Activated CD4-positive, alpha-beta T cell treated with anti-CD3 and anti-CD28 coated beads for 1 hour (primary cell): ENCODE data around the gene THOP1.

ENCODE experiments used
- DNase-seq: peaks from one replicate; pipeline ENCODE4 v3.0.0-alpha.2; 2020

The THOP1 gene

GRCh38 chr19:2804156-2805004 is 19.1 kb downstream of the THOP1 start:
- no peak for DNase-seq

DNA sequence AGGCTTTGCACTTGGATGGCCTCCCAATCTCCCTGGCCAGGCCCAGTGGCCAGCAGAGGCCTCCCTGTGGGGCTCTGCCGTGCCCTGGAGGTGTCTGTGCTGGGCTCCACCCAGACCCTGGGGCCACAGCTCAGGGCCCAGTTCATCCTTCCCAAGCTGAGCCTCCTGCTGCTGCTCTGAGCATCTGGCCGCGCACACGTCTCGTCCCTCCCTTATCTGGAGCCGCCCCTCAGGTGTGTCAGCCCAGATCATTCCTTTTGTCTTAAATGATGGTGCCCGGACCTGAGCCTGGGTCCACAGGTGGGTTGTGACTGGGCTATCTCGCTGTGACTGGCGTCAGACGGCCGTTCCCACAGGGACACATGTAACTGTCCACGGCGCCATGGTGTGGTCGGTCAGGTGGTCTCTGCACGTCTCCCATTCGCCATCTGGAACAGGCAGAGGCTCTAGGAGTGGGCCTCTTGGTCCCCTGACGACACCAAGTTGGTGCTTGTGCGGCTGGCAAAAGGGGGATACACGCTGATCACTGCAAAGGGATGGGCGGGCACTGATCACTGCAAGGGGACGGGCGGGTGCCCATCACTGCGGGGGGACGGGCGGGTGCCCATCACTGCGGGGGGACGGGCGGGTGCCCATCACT is 20.1 kb downstream of the THOP1 start:
- no peak for DNase-seq

DNA sequence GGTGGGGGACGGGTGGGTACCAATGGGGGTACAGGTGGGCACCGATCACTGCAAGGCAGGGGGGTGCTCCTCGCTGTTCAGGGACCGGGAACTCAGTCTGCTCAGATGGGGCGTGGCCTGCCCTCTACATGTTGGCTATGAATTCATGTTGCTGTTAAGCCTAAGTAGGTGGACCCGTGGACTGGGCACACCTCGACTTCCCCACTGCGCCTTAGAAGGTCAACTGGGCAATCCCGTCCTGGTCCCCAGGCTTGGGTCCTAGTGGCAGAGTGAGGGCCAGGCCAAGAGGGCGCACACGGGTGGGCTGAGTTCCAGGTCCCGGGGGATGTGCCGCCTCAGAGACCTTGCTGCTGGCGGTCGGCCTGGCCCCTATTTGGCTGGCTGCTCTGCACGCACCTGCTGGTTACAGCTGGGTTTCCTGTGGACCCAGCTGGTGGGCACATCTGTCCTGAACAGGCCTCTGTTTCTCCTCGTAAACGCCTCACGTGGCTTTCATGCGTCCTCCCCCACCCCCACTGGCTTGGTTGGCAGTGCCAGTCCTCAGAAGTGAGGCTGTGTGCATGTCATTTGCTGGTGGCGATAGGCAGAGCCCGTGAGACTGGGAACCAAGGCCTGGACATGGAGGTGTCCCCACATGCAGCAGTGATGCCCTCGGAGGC is 20.8 kb downstream of the THOP1 start:
- DNase-seq, result no peak

DNA sequence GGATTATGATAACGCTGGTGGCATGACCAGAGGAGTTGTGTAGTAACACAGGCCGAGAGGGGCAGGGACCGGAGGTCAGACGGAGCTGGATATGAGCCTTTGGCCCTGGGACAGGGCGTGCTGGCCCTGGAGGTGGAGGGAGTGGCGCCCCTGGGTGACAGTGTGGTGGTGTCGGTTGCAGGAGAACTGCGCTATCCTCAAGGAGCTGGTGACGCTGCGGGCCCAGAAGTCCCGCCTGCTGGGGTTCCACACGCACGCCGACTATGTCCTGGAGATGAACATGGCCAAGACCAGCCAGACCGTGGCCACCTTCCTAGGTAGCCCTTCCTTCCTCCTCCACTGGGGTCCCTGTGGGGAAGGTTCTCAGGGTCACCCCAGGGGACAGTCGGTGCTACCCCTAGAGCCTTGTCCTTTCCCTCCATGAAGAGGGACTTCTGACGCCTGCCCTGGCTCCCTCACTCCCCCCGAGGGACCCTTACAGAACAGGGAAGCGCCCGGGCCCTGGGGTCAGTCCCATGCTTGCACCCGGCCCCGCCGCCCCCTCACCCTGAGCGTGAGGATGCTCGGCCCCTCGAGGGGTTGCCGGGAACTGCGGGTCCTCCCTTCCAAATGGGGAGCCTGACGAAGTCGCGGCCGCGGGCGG is 21.6 kb downstream of the THOP1 start:
- DNase-seq, result no peak

DNA sequence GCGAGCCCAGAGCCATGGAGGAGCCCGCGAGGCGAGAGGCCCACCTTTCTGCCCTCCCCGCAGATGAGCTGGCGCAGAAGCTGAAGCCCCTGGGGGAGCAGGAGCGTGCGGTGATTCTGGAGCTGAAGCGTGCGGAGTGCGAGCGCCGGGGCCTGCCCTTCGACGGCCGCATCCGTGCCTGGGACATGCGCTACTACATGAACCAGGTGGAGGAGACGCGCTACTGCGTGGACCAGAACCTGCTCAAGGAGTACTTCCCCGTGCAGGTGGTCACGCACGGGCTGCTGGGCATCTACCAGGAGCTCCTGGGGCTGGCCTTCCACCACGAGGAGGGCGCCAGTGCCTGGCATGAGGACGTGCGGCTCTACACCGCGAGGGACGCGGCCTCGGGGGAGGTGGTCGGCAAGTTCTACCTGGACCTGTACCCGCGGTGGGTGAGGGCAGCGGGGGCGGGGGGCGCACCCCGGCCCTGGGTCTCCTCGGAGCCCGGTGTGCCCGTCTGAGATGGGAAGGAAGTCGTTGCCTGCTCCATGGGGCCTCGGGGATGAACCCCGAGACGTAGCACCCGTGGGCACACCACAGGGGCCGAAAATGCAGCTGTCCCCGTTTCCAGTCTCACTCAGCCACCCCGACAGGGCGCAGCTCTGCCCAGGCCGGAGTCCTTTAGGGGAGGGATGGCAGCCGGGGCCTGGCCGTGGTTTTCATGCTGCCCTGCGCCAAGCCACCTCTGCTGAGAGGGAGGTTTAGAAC is 22.3 kb downstream of the THOP1 start:
- no peak for DNase-seq

DNA sequence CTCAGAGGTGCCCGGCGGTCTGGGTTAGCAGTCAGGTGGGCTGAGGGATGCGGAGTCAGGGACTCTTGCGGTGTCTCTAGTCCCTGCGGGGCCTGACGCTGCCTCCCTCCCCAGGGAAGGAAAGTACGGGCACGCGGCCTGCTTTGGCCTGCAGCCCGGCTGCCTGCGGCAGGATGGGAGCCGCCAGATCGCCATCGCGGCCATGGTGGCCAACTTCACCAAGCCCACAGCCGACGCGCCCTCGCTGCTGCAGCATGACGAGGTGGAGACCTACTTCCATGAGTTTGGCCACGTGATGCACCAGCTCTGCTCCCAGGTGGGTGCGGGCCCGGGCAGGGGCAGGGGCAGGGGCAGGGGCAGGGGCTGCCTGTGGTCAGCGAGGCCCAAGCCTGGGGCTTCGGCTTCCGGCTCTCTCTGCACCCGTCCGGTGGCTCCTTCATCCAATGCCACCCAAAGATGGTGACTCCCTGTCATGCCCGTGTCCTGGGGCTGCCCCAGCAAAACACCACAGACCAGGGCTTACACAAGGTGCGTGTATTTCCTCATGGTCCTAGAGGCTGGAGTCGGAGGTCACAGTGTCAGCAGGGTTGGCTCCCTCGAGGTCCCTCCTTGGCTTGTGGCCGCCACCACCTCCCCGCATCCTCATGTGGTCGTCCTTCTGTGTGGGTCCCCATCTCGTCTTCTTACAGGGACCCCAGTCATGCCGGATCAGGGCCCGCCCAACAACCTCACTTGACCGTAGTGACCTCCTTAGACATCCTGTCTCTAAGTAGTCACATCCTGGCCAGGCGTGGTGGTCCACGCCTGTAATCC is 23.0 kb downstream of the THOP1 start:
- no peak for DNase-seq

GRCh38 chr19:2809387-2810140 is 24.3 kb downstream of the THOP1 start:
- no peak for DNase-seq

DNA sequence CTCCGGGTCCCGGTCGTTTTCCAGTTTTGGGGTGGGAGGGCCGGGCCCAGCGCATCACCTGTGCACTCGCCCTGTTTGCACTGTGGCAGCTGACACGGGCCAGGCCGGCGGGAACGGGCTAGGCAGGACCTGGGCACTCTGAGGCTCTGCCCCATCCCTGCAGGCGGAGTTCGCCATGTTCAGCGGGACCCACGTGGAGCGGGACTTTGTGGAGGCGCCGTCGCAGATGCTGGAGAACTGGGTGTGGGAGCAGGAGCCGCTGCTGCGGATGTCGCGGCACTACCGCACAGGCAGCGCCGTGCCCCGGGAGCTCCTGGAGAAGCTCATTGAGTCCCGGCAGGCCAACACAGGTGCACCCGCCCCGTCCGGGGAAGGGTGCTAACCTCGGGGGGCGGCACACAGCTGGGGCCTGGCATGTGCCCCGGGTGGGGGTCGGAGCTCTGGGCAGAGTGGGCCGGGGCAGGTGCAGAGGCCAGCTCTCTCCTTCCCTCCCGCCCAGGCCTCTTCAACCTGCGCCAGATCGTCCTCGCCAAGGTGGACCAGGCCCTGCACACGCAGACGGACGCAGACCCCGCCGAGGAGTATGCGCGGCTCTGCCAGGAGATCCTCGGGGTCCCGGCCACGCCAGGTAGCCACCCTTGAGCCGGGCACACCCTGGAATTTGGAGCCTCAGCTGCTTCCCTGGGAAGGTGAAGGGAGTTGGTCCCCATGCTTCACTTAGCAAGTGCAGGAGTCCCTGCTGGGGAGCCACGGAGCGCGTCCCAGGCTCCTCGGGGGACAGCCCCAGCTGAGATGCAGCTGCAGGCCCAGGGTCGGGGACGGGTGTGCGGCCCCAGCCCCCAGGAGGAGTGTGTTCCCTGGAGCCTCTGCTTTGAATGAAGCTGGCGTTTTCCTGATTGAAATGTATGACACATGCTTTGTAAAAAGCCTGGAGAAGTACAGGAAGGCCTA is 25.1 kb downstream of the THOP1 start:
- DNase-seq, result no peak

GRCh38 chr19:2811221-2811722 is 26.0 kb downstream of the THOP1 start:
- no peak for DNase-seq

- no peak for DNase-seq
Measured at GRCh38 chr19:2811735-2812413, 26.6 kb downstream of the THOP1 start.

GRCh38 chr19:2812414-2813234 is 27.3 kb downstream of the THOP1 start:
- DNase-seq, result no peak

GRCh38 chr19:2813235-2814160 is 28.2 kb downstream of the THOP1 start:
- DNase-seq, result no peak

DNA sequence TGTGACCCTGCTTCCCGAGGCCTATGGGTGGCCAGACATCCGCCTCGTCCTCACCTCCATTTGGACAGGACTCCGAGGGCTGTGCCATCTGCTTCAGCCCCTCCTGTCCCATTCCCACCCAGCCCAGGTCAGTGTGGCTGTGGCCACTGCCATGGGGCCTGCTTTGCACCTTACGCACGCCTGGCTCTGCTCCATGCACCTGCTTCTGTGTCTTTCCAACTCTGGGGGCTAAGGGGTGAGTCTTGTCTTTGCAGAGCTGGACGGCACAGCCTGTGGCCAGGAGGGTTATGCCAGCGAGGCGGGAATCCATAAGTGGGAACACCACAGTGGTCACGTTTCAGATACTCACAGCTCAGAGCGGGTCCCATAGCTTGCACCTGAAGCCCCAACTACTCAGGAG is 29.1 kb downstream of the THOP1 start:
- DNase-seq, result no peak

DNA sequence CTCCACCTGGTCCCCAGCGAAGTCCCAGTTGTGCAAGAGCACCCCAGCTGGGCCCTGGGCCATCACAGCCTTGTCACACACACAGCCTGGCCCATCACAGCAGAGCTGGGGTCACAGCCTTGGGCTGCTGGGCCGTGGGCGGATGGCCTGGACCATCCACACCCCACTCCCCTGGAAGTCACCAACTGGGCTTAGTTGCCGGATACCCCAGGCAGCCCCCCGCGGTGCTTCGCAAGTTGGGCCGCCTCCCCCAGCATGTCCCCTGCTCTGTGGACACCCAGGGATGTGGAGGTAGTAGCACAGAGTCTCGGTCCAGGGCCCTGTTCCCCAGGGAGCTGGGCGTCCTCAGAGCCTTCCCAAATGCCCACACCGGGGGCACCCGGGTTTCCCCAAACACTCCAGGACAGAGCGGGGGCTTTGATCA is 29.9 kb downstream of the THOP1 start:
- no peak for DNase-seq

DNA sequence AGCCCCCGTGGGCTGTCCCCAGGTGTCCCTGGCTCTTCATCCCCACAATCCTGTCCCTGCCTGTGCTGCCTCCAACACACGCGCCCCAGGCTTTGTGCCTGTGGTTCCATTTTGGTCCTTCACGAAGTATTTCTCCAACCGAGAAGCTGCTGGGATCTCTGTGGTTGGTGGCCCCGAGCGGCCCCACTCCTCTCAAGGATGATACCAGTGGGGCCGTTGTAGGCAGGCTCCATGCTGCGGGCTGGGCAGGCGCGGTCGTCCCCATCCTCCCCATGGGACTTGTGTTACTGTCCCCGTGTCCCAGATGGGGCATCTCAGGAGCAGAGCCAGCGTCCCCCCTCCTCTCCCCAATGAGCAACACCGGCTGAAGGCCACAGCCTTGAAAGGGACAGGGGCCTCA is 30.6 kb downstream of the THOP1 start:
- no peak for DNase-seq

GRCh38 chr19:2816641-2817040 is 31.3 kb downstream of the THOP1 start:
- DNase-seq, result no peak
